Chondrocyte (in vitro differentiated cells): ENCODE measurements around the gene INMT. TPM values are rescaled to one million over a fixed set of nuclear protein-coding genes. Genes with fewer than 3 reads are reported as not detected.

Experiments
- DNase-seq: peaks from one replicate; pipeline ENCODE4 v3.0.0; 2021; ENCODE audit warnings: mixed read lengths, low spot score
- H3K27ac Mint-ChIP-seq: one replicate; pipeline ENCODE4 v1.8.0; 2021; ENCODE audit warnings: mild to moderate bottlenecking, moderate library complexity, mixed read lengths; ENCODE audit not compliant: unreplicated experiment
- H3K27me3 Mint-ChIP-seq: 2 replicates; pipeline ENCODE4 v1.8.0; 2021; ENCODE audit warnings: low read depth, mixed read lengths
- H3K36me3 Mint-ChIP-seq: 2 replicates; pipeline ENCODE4 v1.8.0; 2021; ENCODE audit warnings: low read depth, mixed read lengths
- H3K4me1 Mint-ChIP-seq: 2 replicates; pipeline ENCODE4 v1.8.0; 2021; ENCODE audit warnings: low read depth, mild to moderate bottlenecking, mixed read lengths
- H3K4me3 Mint-ChIP-seq: one replicate; pipeline ENCODE4 v1.8.0; 2021; ENCODE audit warnings: mild to moderate bottlenecking, moderate library complexity, mixed read lengths; ENCODE audit not compliant: unreplicated experiment
- H3K9me3 Mint-ChIP-seq: 2 replicates; pipeline ENCODE4 v1.8.0; 2021; ENCODE audit warnings: low read depth, mixed read lengths
- total RNA-seq: library from RNA; stranded (reverse); gene quantifications from 3 replicates; pipeline ENCODE4 v1.2.1, GENCODE V29; 2021
- TF ChIP-seq, protein P1 (sequence below): fragments of 200-600 bp; sonication (generic); IDR thresholded peaks from 2 replicates; pipeline ENCODE4 v1.5.0; 2021; ENCODE audit warnings: antibody characterized with exemption, mild to moderate bottlenecking, moderate library complexity

Gene INMT
- total RNA-seq, 1 donor from 2014 or later, result 73.2 TPM

DNA sequence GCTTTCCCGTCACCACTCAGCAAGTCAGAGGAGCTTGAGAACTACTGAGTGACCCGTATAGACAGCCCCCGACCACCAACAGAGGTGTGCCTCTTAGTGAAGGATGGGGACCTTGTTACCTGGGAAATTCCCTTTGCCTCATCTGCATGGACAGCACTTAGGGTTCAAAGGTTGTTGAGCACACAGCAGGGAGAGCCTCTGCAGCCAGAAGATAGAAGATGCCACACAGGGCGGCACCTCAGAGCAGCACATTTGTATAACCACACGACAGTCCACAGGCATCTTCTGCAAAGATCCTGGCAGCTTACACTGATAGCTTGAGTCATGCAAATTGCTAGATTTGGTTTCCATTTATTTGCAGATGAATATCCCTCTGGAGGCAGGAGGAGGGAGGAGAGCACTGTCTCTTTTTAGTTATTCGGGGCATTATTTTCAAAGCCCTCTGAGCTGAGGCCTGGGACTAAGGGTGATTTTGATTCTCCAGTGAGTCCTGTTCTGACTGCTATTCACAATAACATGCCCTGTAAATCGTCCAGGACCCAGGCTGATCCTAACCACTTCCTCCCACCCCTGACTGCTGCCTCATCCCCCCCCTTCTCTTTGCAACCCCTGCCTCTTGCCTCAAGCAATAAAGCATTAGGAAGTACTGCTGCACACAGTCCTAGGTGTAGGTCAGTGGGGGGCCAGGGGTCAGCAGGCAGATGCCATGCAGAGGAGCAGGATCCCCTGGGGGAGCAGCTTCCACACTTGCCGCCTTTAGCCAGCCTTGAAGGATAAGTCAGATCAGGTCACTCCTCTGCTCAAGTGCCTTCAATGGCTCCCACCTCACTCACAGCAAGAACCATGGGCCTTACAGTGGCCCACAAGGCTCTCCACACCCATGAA is 24.6 kb upstream of the INMT start:
- H3K4me3 Mint-ChIP-seq, result no peak overlapping the region
- DNase-seq, result no peak
- H3K9me3 Mint-ChIP-seq, result no peaks in the 10 kb centered on the region
- no peaks in the 10 kb centered on the region for H3K36me3 Mint-ChIP-seq
- H3K27me3 Mint-ChIP-seq, result peaks cover 58% of the 10 kb centered on the region
- H3K4me1 Mint-ChIP-seq, result peaks cover 4% of the 10 kb centered on the region
- TF ChIP-seq, protein P1, sequence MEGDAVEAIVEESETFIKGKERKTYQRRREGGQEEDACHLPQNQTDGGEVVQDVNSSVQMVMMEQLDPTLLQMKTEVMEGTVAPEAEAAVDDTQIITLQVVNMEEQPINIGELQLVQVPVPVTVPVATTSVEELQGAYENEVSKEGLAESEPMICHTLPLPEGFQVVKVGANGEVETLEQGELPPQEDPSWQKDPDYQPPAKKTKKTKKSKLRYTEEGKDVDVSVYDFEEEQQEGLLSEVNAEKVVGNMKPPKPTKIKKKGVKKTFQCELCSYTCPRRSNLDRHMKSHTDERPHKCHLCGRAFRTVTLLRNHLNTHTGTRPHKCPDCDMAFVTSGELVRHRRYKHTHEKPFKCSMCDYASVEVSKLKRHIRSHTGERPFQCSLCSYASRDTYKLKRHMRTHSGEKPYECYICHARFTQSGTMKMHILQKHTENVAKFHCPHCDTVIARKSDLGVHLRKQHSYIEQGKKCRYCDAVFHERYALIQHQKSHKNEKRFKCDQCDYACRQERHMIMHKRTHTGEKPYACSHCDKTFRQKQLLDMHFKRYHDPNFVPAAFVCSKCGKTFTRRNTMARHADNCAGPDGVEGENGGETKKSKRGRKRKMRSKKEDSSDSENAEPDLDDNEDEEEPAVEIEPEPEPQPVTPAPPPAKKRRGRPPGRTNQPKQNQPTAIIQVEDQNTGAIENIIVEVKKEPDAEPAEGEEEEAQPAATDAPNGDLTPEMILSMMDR, result no peak
- no peak overlapping the region for H3K27ac Mint-ChIP-seq

DNA sequence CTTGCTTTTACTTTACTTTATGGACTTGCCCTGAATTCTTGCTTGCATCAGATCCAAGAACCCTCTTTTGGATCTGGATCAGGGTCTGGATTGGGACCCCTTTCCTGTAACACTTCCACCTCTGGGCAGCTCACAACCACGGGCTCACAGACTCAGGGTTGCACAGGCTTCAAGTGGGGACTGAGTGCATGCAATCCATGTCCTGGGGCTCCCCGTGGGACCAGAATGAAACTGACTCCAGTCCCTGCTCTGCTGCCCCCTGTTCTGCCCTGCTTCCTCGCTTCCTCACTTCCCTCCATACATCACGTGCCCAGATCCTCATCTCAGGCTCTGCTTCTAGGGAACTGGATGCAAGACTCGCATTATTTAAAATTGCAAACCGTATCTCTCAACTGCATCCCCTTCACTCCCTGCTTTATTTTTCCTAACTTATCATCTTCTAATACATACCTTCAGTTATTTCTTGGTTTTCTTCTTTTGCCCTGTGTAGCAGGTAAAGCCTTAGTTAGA is 23.3 kb upstream of the INMT start:
- peaks cover 55% of the 10 kb centered on the region for H3K27me3 Mint-ChIP-seq
- no peaks in the 10 kb centered on the region for H3K36me3 Mint-ChIP-seq
- no peak overlapping the region for H3K27ac Mint-ChIP-seq
- H3K9me3 Mint-ChIP-seq, result no peaks in the 10 kb centered on the region
- TF ChIP-seq, protein P1, result no peak
- H3K4me3 Mint-ChIP-seq, result no peak overlapping the region
- no peak for DNase-seq
- peaks cover 4% of the 10 kb centered on the region for H3K4me1 Mint-ChIP-seq

GRCh38 chr7:30729642-30730041 is 22.3 kb upstream of the INMT start:
- Mint-ChIP-seq H3K36me3 (no peaks in the 10 kb centered on the region), H3K9me3 (no peaks in the 10 kb centered on the region), H3K27me3 (peaks cover 55% of the 10 kb centered on the region), H3K4me1 (peaks cover 4% of the 10 kb centered on the region), H3K27ac (no peak overlapping the region), H3K4me3 (no peak overlapping the region)
- no peak for DNase-seq
- TF ChIP-seq, protein P1, result no peak

- Mint-ChIP-seq H3K36me3 (no peaks in the 10 kb centered on the region), H3K9me3 (peaks cover 2% of the 10 kb centered on the region), H3K27ac (no peak overlapping the region), H3K4me3 (no peak overlapping the region), H3K4me1 (peaks cover 4% of the 10 kb centered on the region), H3K27me3 (peaks cover 54% of the 10 kb centered on the region)
- DNase-seq, result no peak
- TF ChIP-seq, protein P1, result no peak
Observed at GRCh38 chr7:30730097-30730496, 21.8 kb upstream of the INMT start.

GRCh38 chr7:30730996-30731395 is 20.9 kb upstream of the INMT start:
- H3K27me3 Mint-ChIP-seq, result peaks cover 50% of the 10 kb centered on the region
- H3K36me3 Mint-ChIP-seq, result no peaks in the 10 kb centered on the region
- H3K4me3 Mint-ChIP-seq, result no peak overlapping the region
- no peak overlapping the region for H3K27ac Mint-ChIP-seq
- H3K4me1 Mint-ChIP-seq, result peaks cover 4% of the 10 kb centered on the region
- no peak for DNase-seq
- H3K9me3 Mint-ChIP-seq, result peaks cover 5% of the 10 kb centered on the region
- TF ChIP-seq, protein P1, result no peak
